Amniotic stem cell (primary cell): Measurements from ENCODE around the gene ADCY2.

Source experiments
- DNase-seq: peaks from one replicate; lab custom pipeline; 2025; lab: John Stamatoyannopoulos, UW

Gene ADCY2

GRCh38 chr5:7515284-7515914 lies 119.5 kb downstream of the ADCY2 start:
- no peak for DNase-seq

GRCh38 chr5:7516253-7516652 lies 120.3 kb downstream of the ADCY2 start:
- DNase-seq, result no peak

- DNase-seq, result no peak
These were observed 121.1 kb downstream of the ADCY2 start for GRCh38 chr5:7517006-7517405.

- no peak for DNase-seq
These were observed 123.1 kb downstream of the ADCY2 start for GRCh38 chr5:7518947-7519560.

- DNase-seq, result no peak
These were observed 123.6 kb downstream of the ADCY2 start for GRCh38 chr5:7519564-7519963.

- no peak for DNase-seq
These were observed 133.9 kb downstream of the ADCY2 start for GRCh38 chr5:7529880-7530279.

GRCh38 chr5:7533941-7534340 lies 138.0 kb downstream of the ADCY2 start:
- DNase-seq, result no peak

- no peak for DNase-seq
These were observed 138.6 kb downstream of the ADCY2 start for GRCh38 chr5:7534505-7534904.

GRCh38 chr5:7537573-7537972 lies 141.6 kb downstream of the ADCY2 start:
- DNase-seq, result no peak

GRCh38 chr5:7539571-7539970 lies 143.6 kb downstream of the ADCY2 start:
- no peak for DNase-seq

GRCh38 chr5:7540736-7541485 lies 145.0 kb downstream of the ADCY2 start:
- DNase-seq, result no peak

GRCh38 chr5:7541898-7542297 lies 146.0 kb downstream of the ADCY2 start:
- no peak for DNase-seq

- no peak for DNase-seq
These were observed 150.6 kb downstream of the ADCY2 start for GRCh38 chr5:7546555-7546954.

- DNase-seq, result no peak
These were observed 152.7 kb downstream of the ADCY2 start for GRCh38 chr5:7548596-7548995.

GRCh38 chr5:7565559-7565958 lies 169.6 kb downstream of the ADCY2 start:
- DNase-seq, result no peak

GRCh38 chr5:7576023-7576715 lies 180.2 kb downstream of the ADCY2 start:
- DNase-seq, result no peak

GRCh38 chr5:7577381-7577780 lies 181.4 kb downstream of the ADCY2 start:
- no peak for DNase-seq

GRCh38 chr5:7578071-7578470 lies 182.1 kb downstream of the ADCY2 start:
- DNase-seq, result no peak

- no peak for DNase-seq
These were observed 188.8 kb downstream of the ADCY2 start for GRCh38 chr5:7584749-7585148.

- no peak for DNase-seq
These were observed 189.9 kb downstream of the ADCY2 start for GRCh38 chr5:7585807-7586206.

GRCh38 chr5:7586480-7586879 lies 190.5 kb downstream of the ADCY2 start:
- DNase-seq, result no peak

GRCh38 chr5:7589800-7590199 lies 193.9 kb downstream of the ADCY2 start:
- no peak for DNase-seq

- DNase-seq, result no peak
These were observed 197.0 kb downstream of the ADCY2 start for GRCh38 chr5:7592910-7593309.
